ENCODE data around the gene COG2. TPM values are rescaled to one million over a fixed set of nuclear protein-coding genes. Genes with fewer than 3 reads are reported as not detected.
"Not testable (repeated sequence)": the region's sequence is repeated elsewhere in the genome, so short reads cannot be mapped to it uniquely, and the experiment has no call there.

Gene COG2
- total RNA-seq, 1 experiment from 2014 or later, result 20.3 TPM

DNA sequence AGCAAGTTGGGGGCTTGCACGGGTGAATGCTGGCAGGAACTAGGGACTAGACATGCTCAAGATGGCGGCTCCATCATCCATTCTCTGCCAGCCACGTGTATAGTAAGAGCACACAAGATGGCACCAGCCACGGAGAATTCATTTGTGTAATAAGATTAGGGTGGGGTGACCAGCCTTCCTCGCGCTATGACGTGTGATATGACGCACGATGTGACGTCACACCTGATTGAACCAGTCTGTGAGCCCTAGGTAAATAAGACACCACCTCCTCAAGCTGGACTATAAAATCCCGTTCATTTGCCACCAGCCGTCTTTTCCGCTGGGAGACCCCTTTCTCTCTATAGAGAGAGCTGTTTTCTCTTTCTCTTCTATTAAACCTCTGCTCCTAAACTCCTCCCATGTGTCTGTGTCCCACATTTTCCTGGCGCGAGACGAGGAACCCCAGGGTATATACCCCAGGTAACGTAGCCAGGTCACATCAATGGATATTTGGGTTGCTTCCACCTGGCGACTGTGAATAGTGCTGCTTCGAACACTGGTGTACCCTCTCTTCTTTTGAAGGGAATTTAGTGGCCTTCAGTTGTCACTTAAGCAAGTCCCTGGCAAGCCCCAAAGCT is 18.1 kb upstream of the COG2 start:
- DNase-seq (ENCODE audit: low read depth), result no peak

DNA sequence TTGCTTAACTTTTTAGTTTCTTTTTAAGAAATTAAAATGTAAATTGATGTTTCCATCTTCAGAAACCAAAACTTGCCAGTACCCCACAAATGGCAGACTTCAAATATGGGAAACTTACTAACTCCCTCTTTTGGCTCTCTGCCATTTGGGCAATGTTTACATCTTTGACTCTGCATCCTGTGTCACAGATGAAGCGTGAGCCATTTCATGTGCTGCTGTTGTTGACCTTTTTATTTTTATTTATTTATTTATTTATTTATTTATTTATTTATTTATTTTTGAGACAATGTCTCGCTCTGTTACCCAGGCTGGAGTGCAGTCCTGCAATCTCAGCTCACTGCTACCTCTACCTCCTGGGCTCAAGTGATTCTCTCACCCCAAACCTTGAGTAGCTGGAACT is 16.0 kb upstream of the COG2 start:
- DNase-seq (ENCODE audit: low read depth), result no peak

DNA sequence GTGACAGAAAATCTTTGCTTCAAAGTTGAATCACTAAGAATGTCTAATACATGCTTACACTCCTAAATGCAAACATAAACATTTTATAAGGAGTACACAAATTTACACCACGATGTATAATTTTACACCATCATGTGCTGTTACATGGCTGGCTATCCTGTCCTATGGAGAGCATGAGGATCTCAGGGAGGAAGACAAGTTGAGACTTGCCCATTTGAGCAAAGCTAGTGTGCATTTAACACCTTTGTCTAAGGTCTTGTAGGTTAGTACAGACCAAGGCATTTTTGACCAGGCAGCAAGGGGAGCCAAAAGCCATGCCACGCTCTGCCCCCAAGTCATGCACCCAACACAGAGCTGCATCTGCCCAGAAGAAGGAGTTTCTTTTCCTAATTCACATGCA is 14.5 kb upstream of the COG2 start:
- no peak for DNase-seq (ENCODE audit: low read depth)

GRCh38 chr1:230629511-230629910 is 12.8 kb upstream of the COG2 start:
- no peak for DNase-seq (ENCODE audit: low read depth)

DNA sequence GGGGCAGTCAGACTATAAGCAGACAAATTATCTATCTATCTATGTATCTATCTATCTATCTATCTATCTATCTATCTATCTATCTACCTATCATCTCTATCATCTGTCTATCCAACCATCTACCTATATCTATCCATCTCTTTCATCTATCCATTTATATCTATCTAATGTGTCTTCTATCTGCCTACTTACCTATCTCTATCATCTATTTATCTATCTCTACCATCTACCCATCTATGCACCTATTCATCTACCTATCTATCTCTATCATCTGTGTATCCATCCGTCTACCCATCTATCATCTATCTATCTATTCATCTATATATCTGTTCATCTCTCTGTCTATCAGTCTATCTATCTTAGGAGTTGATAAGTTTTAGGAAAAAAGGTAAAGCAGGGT is 10.8 kb upstream of the COG2 start:
- no peak for DNase-seq (ENCODE audit: low read depth)

GRCh38 chr1:230632273-230632873 is 9.9 kb upstream of the COG2 start:
- DNase-seq (ENCODE audit: low read depth), result peak; percentile 53

DNA sequence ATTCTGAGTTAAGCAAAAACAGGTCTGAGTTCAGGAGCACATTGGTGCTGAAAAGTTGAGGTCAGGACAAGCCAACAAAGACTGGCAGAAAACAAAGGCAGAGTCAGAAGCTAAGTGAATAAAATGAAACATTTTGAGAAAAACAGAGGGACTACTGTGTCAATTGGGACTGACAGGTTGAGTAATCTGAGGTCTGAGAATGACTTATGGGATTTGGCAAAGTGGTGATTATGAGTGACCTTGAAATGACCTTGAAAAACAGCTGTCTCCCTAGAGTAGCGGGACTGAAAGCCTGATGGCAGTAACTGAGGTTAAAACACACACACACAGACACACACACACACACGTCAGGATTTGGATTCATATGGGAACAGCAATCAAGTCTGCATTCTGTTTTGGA is 8.8 kb upstream of the COG2 start:
- DNase-seq (ENCODE audit: low read depth), result peak; percentile 39

DNA sequence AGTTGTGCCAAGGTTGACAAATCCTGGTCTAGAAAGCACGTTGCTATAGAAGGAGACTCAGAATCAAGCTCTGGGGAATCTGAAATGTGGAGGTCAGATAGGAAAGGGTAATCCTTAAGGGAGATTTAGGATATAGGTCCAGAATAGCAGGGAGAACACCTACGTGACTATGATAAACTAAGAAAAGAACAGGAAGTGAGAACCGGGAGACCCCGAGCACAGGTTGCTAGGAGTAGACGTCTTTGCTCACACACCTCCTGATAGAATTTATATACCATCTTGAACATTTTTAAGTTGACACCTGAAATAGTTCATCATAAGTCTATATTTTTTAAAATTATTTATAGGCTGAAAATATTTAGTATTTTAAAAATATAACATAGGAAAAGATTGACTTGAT is 7.9 kb upstream of the COG2 start:
- DNase-seq (ENCODE audit: low read depth), result no peak

GRCh38 chr1:230636575-230637148 is 5.6 kb upstream of the COG2 start:
- DNase-seq (ENCODE audit: low read depth), result no peak

GRCh38 chr1:230639714-230640209 is 2.5 kb upstream of the COG2 start:
- no peak for DNase-seq (ENCODE audit: low read depth)

DNA sequence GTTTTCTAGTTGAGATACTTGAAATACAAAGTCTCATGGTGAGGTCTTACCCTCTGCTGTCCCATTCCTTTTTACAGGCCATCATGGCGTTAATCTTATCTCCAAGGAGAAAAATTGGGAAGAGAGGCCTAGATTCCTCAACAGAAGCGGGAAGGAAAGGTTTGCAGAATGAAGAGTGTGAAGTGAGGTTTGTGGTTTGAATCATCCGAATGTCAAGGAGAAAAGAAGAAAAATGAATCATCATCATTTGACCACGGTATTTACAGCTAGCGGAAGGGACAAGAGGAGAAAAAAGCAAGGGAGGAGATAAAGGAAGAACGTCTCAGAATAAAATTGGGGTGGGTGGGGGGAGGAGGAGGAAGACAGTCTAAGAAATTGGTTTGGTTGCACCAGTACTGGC is 935 bp upstream of the COG2 start:
- DNase-seq (ENCODE audit: low read depth), result peak; percentile 59

GRCh38 chr1:230641900-230642262 is 400 bp upstream of the COG2 start:
- DNase-seq (ENCODE audit: low read depth), result no peak

GRCh38 chr1:230643908-230644307 is 1.6 kb downstream of the COG2 start:
- DNase-seq (ENCODE audit: low read depth), result no peak

- DNase-seq (ENCODE audit: low read depth), result no peak
These were observed 4.5 kb downstream of the COG2 start for GRCh38 chr1:230646710-230647302.

GRCh38 chr1:230647321-230647720 is 5.0 kb downstream of the COG2 start:
- no peak for DNase-seq (ENCODE audit: low read depth)

- DNase-seq (ENCODE audit: low read depth), result no peak
These were observed 5.8 kb downstream of the COG2 start for GRCh38 chr1:230648114-230648513.

GRCh38 chr1:230650300-230650699 is 8.0 kb downstream of the COG2 start:
- no peak for DNase-seq (ENCODE audit: low read depth)

DNA sequence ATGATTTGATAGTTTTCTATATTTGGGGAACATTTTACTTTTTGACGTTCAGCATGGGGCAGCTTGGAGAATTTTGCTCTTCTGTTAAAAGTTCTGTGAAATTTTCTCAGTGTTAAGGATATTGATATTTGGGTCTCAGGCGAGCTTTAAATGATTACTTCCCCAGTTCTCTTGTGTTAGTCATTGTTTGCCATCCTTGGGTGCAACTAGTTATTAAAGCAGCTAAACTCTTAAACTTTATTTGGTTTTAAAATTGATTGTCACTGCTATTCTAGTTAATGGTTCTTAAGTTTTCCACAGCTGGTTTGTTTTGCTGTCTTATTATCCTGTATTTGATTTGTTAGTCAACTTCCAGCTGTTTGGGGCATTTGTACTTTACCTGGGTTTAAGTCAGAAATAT is 9.0 kb downstream of the COG2 start:
- DNase-seq (ENCODE audit: low read depth), result no peak

GRCh38 chr1:230656719-230657118 is 14.4 kb downstream of the COG2 start:
- not testable (repeated sequence) for DNase-seq (ENCODE audit: low read depth)

GRCh38 chr1:230658103-230658502 is 15.8 kb downstream of the COG2 start:
- not testable (repeated sequence) for DNase-seq (ENCODE audit: low read depth)

DNA sequence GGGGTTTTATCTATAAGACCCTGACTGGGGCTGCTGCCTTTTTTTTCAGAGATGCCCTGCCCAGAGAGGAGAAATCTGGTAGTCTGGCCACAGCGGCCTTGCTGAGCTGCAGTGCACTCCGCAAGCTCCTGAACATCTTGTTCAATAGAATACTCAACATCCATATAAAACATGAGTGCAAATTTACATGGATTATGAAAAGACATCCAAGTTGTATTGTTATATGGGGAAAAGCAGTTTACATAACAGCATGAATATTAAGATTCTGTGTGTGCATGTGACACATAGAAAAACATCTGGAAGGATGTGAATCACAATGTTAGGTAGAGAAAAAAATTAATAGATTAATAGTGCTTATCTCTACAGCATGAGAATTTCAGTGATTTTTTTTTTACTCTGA is 16.4 kb downstream of the COG2 start:
- DNase-seq (ENCODE audit: low read depth), result no peak

GRCh38 chr1:230661976-230662375 is 19.7 kb downstream of the COG2 start:
- no peak for DNase-seq (ENCODE audit: low read depth)

GRCh38 chr1:230668227-230668626 is 25.9 kb downstream of the COG2 start:
- no peak for DNase-seq (ENCODE audit: low read depth)
